GM19438 (cell line): Measurements from ENCODE around the gene ADCYAP1R1.

ENCODE experiments used
- ATAC-seq: cut with Tn5 transposase; IDR thresholded peaks from one replicate; pipeline ENCODE4 v1.9.1; 2021; ENCODE audit warnings: low read depth; ENCODE audit not compliant: unreplicated experiment

ADCYAP1R1 gene

DNA sequence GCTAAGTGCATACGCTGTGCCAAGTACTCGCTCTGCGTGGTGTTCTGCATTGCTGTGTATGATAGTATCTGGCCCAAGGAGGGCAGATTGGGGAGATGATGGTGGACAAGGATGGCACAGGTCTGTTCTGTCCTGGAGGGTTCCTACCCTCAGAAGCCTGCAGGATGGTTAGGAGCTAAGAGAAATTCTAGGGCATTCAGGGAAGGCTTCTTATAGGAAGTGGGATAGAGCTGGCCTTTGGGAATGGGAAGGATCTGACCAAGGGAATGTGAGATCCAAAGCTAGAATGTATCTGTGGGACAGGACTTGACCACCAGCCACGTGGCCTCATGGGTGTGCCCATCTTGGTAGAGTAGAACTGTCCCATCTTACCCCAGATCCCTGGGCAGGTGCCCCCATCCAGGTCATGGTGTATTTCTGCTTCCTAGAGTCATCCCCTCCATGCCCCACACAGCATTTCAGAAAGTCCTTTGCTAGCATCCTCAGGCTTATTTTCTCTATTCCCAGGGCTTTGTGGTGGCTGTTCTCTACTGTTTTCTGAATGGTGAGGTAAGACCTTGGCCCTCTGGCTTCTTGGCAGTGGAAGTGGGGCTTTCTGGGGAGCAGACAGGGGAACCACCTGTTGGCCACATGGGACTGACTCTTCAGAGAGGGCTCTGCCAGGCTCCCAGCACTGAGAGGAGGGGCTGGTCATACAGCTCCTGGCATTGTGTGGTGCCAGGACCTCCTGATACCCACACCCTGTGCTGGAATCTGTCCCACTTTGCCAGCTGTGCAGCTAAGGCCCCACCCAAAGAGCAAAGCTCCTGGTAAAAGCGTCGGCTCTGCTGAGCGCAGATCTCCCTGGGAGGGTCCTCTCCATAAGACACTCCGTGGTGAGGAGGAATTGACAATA is 52.5 kb downstream of the ADCYAP1R1 start:
- ATAC-seq = no peak

GRCh38 chr7:31105256-31105950 is 53.3 kb downstream of the ADCYAP1R1 start:
- no peak for ATAC-seq

DNA sequence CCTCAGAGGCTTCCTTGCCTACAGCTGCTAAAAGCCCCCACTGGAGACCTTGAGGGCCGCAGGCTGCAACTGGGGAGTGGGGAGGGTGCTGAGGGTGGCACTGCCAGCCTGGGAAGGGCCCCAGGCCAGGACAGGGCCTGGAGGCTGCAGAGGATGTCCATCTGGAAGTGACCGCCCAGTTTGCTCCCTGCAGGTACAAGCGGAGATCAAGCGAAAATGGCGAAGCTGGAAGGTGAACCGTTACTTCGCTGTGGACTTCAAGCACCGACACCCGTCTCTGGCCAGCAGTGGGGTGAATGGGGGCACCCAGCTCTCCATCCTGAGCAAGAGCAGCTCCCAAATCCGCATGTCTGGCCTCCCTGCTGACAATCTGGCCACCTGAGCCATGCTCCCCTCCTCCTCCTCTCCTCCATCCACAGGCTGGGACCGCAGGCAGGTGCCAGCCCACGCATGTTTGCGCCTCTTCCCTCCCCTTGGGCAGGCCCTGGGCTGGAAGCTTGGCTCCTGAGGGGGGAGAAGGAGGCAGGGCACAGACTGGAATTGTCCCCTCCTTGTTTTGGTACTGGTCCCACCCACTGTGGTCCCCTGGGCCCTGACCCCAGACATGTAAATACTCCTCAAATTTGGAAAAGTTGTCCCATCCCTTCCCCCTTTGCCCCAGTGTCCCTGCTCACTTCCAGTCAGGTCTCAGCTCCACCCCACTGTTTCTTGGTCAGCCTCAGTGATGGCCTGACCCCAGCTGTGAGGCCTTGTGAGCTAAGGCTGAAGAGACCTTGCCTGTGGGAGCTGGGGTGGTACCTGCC is 54.4 kb downstream of the ADCYAP1R1 start:
- ATAC-seq = no peak

DNA sequence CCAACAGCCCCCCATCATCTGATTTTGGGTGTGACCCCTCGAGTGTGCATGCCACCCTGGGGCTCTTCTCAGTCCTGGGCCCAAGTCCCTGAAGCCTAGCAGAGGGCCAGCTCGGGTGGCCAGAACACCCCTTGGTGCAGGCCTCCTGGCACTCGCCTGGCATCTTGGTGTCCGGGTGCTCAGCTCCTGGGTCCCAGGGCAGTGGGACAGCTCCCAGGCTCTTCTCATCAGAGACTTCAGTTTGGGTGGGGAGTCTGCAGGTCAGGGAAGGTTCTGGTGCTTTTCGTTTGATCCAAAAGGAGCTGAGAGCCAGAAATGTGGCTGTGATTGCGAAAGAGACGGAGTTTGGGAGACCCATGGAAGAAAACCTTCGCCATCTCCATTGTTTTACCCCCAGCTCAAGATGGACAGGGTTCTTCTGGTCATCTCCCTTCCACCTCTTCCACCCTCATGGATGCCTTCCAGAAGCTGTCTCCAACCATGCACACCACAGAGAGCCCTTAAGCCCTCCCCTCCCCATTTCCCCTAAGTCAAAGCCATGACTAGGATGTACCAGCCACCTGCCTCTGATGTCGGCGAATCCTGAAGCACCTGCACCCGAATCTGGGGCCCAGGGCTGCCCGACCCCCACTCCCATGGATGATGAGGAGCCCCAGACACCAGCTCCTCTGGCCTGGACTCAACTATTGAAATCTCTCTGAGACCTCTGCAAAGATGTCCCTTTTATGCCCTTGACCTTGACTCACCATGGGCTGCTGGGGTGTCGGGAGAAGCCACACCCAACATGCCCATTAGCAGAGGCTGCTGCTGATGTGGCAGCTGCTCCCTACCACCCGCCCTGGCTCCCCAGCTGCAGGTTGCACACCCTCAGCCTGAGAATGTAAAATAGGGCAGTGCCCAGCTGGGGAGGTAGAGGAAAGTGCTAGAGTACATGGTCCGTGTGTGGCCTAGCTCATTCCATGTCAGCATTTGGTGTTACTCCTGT is 55.3 kb downstream of the ADCYAP1R1 start:
- no peak for ATAC-seq

DNA sequence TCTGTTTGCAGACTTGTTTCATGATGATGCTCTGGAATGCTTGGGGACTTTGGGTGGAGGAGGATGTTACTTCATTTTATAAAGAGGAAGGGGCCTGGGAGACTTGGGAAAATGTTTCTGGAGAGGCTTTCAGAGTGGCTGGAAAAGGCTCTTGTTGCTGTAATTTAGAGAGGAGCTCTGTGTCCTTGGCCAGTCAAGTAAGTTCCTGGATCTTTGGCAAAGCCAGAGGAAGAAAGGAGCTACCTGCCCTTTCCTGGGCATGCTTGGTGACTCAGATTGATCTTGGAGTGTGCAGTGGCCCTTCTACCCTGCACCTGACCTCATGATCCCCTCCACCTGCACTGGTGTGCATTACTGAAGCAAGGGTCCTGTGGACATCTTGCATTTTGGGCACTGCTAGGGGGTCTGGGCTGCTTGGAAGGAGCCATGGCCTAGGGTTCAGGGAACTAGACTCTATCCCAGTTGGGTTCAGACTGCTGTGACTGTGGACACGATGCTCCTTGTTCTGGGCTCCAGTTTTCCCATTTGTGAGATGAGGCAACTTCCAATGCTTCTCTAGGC is 56.1 kb downstream of the ADCYAP1R1 start:
- no peak for ATAC-seq

DNA sequence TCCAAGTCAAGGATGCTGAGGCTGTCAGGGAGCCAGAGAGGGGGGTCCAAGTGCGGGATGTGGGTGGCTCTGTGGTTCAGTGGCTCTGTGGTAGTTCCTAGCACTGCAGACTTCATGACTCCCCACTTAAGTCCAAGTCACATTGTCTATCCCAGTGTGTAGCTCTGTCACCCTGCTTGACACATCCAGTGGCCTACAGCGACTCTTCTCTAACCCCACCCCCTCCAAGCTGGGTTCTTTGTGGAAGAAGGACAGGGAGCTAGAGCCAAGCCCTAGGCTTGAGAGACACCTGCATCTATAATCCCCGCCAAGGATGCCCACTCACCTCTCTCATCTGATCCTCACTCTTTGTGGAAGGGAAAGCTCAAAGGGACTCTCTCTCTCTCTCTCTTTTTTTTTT is 57.6 kb downstream of the ADCYAP1R1 start:
- no peak for ATAC-seq

DNA sequence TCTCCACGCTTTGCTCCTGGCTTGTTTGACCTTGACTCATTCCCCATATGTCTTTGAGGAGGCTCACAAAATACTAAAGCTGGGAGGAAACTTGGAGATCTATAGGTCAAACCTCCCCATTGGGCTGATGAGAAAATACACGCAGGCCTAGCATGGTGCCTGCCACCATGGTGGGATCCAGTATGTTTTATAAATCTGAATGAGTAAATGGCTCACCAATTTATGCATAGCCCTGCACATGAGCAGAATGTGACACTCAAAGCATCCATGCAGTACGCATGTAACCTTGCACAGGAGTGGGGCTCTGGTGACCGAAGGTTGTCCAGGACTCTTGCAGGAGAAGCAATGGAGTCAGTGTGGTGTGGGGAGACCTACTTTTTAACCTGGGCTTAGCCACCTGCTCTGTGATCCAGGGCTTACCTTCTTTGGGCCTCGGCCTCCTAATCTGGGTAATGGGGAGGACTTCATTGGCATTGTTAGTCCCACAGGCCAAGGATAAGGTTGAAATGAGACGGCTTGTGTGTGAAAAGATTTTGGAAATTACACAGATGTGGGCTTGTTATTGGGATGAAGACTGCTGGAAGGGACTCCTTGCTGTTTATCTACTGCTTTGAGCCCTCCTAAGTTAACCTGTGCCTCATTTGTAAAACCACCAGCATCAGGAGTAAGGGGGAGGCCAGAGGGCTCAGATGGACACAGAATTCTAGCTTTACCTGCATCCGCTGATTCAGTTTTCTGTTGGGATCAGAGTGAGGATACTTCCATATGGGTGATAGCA is 58.4 kb downstream of the ADCYAP1R1 start:
- no peak for ATAC-seq

DNA sequence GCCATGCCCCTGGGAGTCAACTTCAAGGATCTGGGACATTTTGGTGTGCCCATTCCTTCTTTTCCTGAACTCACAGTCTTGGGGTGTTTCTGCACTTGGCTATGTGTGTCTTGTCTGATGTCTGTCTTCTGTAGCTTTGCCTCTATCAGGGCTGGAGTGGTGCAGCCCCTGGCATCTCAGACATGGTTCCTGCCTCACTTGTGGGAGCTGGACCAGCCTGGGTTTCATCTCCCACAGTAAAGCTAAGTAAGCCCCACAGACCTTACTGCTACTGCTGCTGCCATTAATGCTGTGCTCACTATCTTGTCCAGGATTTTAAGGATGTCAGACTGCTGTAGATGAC is 59.0 kb downstream of the ADCYAP1R1 start:
- ATAC-seq = no peak

DNA sequence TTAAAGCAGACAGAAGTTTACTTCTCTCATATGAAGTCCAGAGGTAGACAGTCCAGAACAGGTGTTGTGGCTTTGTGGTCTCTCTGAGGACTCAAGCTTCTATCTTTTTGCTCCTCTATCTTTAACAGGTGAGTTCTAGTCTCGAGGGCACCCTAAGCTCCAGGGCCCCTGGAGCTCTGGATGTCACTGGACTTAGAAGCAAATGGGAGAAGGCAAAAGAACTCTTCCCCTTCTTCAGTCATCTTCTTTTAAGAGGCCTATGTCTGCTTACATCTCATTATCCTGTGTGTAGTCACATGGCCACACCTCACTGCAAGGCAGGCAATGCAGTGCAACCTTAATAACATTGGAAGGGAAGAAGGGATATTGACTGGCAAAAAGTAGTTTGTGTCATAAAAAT is 61.6 kb downstream of the ADCYAP1R1 start:
- no peak for ATAC-seq

GRCh38 chr7:31114593-31115343 is 62.7 kb downstream of the ADCYAP1R1 start:
- ATAC-seq = no peak

DNA sequence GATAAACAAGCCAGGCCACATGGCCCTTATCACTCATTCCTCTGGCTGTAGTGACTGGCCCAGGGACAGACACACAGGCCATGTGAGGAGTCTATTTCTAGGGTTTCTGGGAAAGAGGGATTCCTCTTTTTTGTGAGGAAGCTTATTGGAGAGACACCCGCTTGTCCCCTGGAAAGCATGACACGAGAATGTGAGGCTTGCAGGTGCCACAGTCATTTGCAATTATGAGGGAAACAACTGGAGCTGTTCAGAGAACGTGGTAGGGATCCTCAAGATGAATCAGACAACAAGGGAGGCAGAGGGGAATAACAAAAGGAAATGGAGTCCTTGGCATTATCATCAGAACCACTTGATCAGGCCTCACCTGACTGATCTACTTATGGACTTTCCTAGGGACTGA is 64.5 kb downstream of the ADCYAP1R1 start:
- no peak for ATAC-seq

DNA sequence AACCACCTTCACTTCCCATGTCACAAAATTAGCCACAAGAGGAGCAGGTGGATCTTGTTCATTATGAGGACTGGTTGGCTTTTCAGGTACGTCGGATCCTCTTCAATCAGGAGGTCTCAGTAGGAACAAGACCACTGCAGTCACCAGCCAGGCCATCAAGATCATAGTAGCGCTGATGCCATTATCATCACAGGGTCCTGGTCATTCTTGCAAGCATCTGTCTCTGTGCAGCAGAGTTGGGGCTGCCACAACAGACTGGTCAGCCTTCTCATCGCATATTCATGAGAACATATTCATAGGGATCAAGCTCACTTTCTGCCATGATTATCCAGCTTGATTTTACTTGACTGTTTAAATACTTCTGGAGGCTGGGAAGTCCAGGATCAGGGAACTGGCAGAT is 67.1 kb downstream of the ADCYAP1R1 start:
- ATAC-seq = no peak

DNA sequence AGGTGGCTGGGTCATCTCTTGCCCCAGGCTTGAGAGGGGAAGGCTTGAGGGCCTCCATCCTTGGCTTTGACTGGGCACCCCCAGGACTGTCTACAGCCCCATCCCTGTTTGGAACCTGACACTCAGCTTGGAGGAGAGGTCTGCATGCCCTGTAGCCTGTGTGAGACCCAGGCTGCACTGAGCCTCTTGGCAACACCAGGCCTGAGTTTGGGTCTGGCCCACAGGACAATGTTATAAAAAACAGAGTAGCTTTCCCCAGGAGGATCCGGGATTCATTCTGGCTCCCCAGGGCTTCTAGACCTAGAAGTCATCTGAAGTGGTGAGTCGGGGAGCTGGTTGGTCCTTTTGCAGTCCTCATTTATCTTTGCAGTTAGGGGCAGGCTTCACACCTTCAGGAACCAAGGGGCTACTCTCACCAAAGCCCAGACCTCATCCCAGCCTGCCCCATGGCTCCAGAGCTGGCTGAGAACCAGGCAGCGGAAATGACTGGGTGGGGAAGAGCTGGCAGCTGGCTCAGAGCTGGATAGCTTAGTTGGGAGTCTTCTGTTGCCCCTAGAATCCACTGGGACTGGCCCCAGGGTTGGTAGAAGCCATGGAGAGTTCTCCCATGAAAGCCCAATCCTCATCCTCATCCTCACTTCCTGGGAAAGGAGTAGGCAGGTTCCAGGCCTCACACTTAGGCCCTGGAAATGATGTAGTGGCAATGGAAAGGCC is 68.8 kb downstream of the ADCYAP1R1 start:
- ATAC-seq = no peak

- no peak for ATAC-seq
Observed at GRCh38 chr7:31121601-31122000, 69.5 kb downstream of the ADCYAP1R1 start.

DNA sequence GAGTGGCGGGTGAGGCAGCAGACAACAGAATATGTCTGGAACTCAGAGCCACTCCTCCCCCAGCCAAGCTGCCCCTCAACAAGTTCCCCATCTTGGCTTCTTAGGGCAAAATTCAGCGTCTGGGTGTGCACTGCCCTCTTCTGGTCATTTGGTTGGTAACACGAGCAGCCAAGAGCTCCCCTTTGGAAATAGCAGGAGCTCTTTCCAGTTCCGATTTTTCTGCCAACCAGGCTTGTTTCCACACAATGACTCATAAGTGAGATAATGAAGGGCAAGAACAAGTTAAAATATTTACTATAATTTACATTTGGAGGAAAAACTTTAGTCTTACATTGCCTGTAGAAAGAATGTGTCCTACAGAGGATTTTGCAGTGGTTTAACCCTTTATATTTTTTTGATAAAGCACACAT is 70.5 kb downstream of the ADCYAP1R1 start:
- no peak for ATAC-seq

- no peak for ATAC-seq
Observed at GRCh38 chr7:31123321-31123720, 71.2 kb downstream of the ADCYAP1R1 start.

DNA sequence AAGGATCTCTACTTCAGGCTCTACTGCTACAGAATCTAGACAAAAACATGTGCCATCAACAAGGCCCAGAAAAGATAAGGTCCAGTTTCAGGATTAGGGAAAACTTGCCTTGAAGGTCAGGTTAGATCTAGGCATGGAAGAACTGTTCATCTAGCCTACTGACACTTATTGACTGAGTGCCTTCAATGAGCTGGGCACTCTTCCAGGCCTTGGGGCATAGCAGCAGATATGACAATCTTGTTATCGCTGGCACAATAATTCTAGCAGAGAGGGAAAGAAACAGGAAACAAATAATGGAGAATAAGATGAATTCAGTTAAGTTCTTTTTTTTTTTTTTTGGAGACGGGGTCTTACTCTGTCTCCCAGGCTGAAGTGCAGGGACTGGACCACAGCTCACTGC is 71.6 kb downstream of the ADCYAP1R1 start:
- ATAC-seq = no peak

DNA sequence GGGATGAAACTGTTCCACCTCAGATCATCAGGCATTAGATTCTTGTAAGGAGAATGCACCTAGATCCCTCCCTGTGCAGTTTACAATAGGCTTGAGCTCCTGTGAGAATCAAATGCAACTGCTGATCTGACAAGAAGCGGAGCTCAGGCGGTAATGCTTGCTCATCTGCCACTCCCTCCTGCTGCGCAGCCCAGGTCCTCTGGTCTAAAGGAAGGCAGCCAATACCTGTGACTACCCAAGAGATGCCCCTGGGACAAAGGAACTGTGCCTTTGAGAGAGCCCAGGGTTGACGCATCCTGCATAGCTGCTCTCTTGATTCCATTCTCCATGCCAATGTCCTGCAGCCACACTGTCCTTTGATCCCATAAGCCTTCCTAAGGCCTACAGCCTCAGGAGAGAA is 73.1 kb downstream of the ADCYAP1R1 start:
- ATAC-seq = no peak
